GM12878 (cell line): ENCODE data around the gene PI4KB. TPM values are rescaled to one million over a fixed set of nuclear protein-coding genes. Genes with fewer than 3 reads are reported as not detected.

Experiments
- ATAC-seq: fragments of 200-7000 bp; cut with Tn5 transposase; 3 replicates; pipeline ENCODE4 v1.9.1; 2020; ENCODE audit warnings: mild to moderate bottlenecking, moderate library complexity
- BruUV-seq: library from RNA; stranded (reverse); fragments of 400-500 nt; replicated peaks from 2 replicates; lab custom pipeline; 2021; lab: Mats Ljungman, UMichigan
- CTCF ChIA-PET: fragments of 300-600 bp; sonication (Branson Sonifier 250); formaldehyde crosslinking; extraction: SDS; loops from one replicate; lab custom pipeline; 2021; ENCODE audit warnings: inconsistent platforms; lab: Yijun Ruan, JAX
- POLR2A ChIA-PET: fragments of 350-600 bp; formaldehyde crosslinking; extraction: SDS; loops from one replicate; lab custom pipeline; 2021; ENCODE audit warnings: inconsistent platforms; lab: Charles Lee
- RAD21 ChIA-PET: fragments of 300-600 bp; sonication (Branson Sonifier 250); formaldehyde crosslinking; loops from one replicate; lab custom pipeline; 2023; ENCODE audit warnings: antibody characterized with exemption; ENCODE audit not compliant: unreplicated experiment; lab: Charles Lee
- SMC1A ChIA-PET: fragments of 300-600 bp; sonication (Branson Sonifier 250); formaldehyde crosslinking; loops from one replicate; lab custom pipeline; 2023; ENCODE audit not compliant: unreplicated experiment, uncharacterized antibody; lab: Charles Lee
- DNase-seq: peaks from one replicate; pipeline ENCODE4 v3.0.0-alpha.2; 2011; ENCODE audit warnings: low read depth, low spot score
- FAIRE-seq: peaks from 3 replicates; lab custom pipeline; 2011; peaks lifted over from hg19 to GRCh38; lab: Jason Lieb, UNC
- H2AFZ ChIP-seq: 2 replicates; pipeline ENCODE4 v1.6.0; 2011; ENCODE audit warnings: low read depth, low read length, control low read depth; ENCODE audit not compliant: control insufficient read depth
- H3K27ac ChIP-seq: 2 replicates; pipeline ENCODE4 v1.5.1; 2011; ENCODE audit warnings: control low read depth; ENCODE audit not compliant: control insufficient read depth, insufficient read depth
- H3K27me3 ChIP-seq, 2 experiments: replicated peaks in 1 of 2; 2 replicates each; pipeline versions ENCODE4 v1.6.0 to v1.6.1; 2011; ENCODE audit warnings: low read length in 1 of 2; ENCODE audit not compliant: control insufficient read depth in 2 of 2, insufficient read depth in 2 of 2
- H3K36me3 ChIP-seq, 2 experiments: 2 replicates each; pipeline ENCODE4 v1.5.1; 2011; ENCODE audit warnings: low read length in 1 of 2; ENCODE audit not compliant: control insufficient read depth in 2 of 2, insufficient read depth in 2 of 2
- H3K4me1 ChIP-seq: 2 replicates; pipeline ENCODE4 v1.6.1; 2011; ENCODE audit warnings: mild to moderate bottlenecking, low read length, moderate library complexity, mixed read lengths; ENCODE audit not compliant: control insufficient read depth, insufficient read depth
- H3K4me2 ChIP-seq: 2 replicates; pipeline ENCODE4 v1.6.0; 2011; ENCODE audit warnings: control low read depth; ENCODE audit not compliant: control insufficient read depth, insufficient read depth
- H3K4me3 ChIP-seq: fragments of 200-600 bp; sonication (generic); 2 replicates; pipeline ENCODE4 v1.5.1; 2016
- H3K79me2 ChIP-seq: 2 replicates; pipeline ENCODE4 v1.6.0; 2011; ENCODE audit warnings: low read length; ENCODE audit not compliant: control insufficient read depth, insufficient read depth
- H3K9ac ChIP-seq: 2 replicates; pipeline ENCODE4 v1.8.0; 2011; ENCODE audit warnings: low read length, control low read depth, mixed read lengths; ENCODE audit not compliant: control insufficient read depth, insufficient read depth
- H3K9me3 ChIP-seq: replicated peaks from 3 replicates; pipeline ENCODE4 v1.5.1; 2011; ENCODE audit warnings: mild to moderate bottlenecking, low read length; ENCODE audit not compliant: control insufficient read depth, insufficient read depth
- H4K20me1 ChIP-seq: 2 replicates; pipeline ENCODE4 v1.6.0; 2011; ENCODE audit not compliant: control insufficient read depth, insufficient read depth
- BCL11A ChIP-seq: IDR thresholded peaks from 2 replicates; pipeline ENCODE4 v1.6.1; 2011; ENCODE audit warnings: low read depth, low read length
- IKZF1 ChIP-seq: fragments of 450-650 bp; conservative IDR thresholded peaks from 2 replicates; pipeline ENCODE4 v1.6.1; 2017; ENCODE audit warnings: antibody characterized with exemption, mild to moderate bottlenecking
- MYB ChIP-seq: fragments of 150-350 bp; IDR thresholded peaks from 2 replicates; pipeline ENCODE4 v1.6.1; 2014; ENCODE audit warnings: mild to moderate bottlenecking, low read depth, low read length, borderline replicate concordance
- MYC ChIP-seq: IDR thresholded peaks from 2 replicates; pipeline ENCODE4 v1.6.1; 2011; ENCODE audit warnings: mild to moderate bottlenecking, low read length, moderate library complexity, inconsistent platforms; ENCODE audit not compliant: insufficient read depth, insufficient replicate concordance, insufficient read length, severe bottlenecking
- NR2C2 ChIP-seq: IDR thresholded peaks from 2 replicates; pipeline ENCODE4 v1.6.1; 2011; ENCODE audit warnings: borderline replicate concordance, low read depth; ENCODE audit not compliant: control insufficient read depth, insufficient read length
- PAX8 ChIP-seq: fragments of 450-650 bp; IDR thresholded peaks from 2 replicates; pipeline ENCODE4 v1.6.1; 2017; ENCODE audit warnings: mild to moderate bottlenecking, moderate library complexity
- SMAD5 ChIP-seq: IDR thresholded peaks from 2 replicates; pipeline ENCODE4 v1.6.1; 2016; ENCODE audit warnings: antibody characterized with exemption, low read depth
- SMC3 ChIP-seq: IDR thresholded peaks from 2 replicates; pipeline ENCODE4 v1.6.1; 2011; ENCODE audit warnings: low read length, improper control_type of control experiment, borderline replicate concordance
- SP1 ChIP-seq: IDR thresholded peaks from one replicate; pipeline ENCODE4 v1.6.1; 2011; ENCODE audit warnings: low read depth, low read length
- ZNF24 ChIP-seq: fragments of 450-650 bp; IDR thresholded peaks from 2 replicates; pipeline ENCODE4 v1.6.1; 2017; ENCODE audit warnings: antibody characterized with exemption, mild to moderate bottlenecking
- WGBS: methylation state at CpG from one replicate; pipeline ENCODE4 v1.1.6; 2016; ENCODE audit warnings: low lambda C conversion rate; ENCODE audit not compliant: insufficient replicate concordance, insufficient coverage; ENCODE audit errors: missing lambda C conversion rate; 5-methylcytosine and 5-hydroxymethylcytosine counted together
- in situ Hi-C: fragments of 300-500 bp; cut with MboI; formaldehyde crosslinking; loops from 9 replicates; pipeline ENCODE4 v1.14.3; 2018; ENCODE audit warnings: mixed read lengths
- intact Hi-C: fragments of 100-400 bp; cut with micrococcal nuclease; formaldehyde crosslinking; loops from one replicate; pipeline ENCODE4 v1.14.2; 2022; ENCODE audit not compliant: unreplicated experiment
- polyA plus RNA-seq, 11 experiments: library from polyadenylated mRNA; depleted of rRNA in 4 of 11; unstranded in 6 of 11; stranded (reverse) in 5 of 11; fragments of >200 nt; fragmentation: Nextera tagmentation in 4 of 11; fragmentation: Illumina TruSeq in 1 of 11; extraction: Ambion mirVana in 4 of 11; extraction: Trizol in 1 of 11; gene quantifications; 1 replicate in 1 of 11; 2 replicates in 10 of 11; pipeline versions ENCODE4 v1.2.1 to v1.2.3, GENCODE V29; 2011 to 2016; ENCODE audit warnings: inconsistent platforms in 2 of 11, missing spikeins in 2 of 11, low read depth in 1 of 11
- total RNA-seq, 4 experiments: library from RNA; depleted of rRNA in 3 of 4; stranded (reverse); fragments of >200 nt in 3 of 4; fragmentation: Illumina TruSeq in 1 of 4; extraction: Trizol in 1 of 4; gene quantifications; 2 replicates each; pipeline versions ENCODE4 v1.2.1 to v1.2.3, GENCODE V29; 2013 to 2021
- TF ChIP-seq, protein P1 (sequence below): fragments of 150-350 bp; IDR thresholded peaks from 2 replicates; pipeline ENCODE4 v1.6.1; 2014; ENCODE audit warnings: mild to moderate bottlenecking, low read depth, low read length
- TF ChIP-seq, protein P2 (sequence below): IDR thresholded peaks from 2 replicates; pipeline ENCODE4 v1.6.1; 2012; ENCODE audit warnings: low read depth, low read length, improper control_type of control experiment
- TF ChIP-seq, protein P3 (sequence below): IDR thresholded peaks from 2 replicates; pipeline ENCODE4 v1.6.1; 2011; ENCODE audit warnings: borderline replicate concordance, low read depth, mild to moderate bottlenecking, moderate library complexity, low read length; ENCODE audit not compliant: insufficient read depth, poor library complexity, severe bottlenecking

Gene PI4KB
- total and polyA plus RNA-seq, 10 of the 15 experiments (the other 5 are each of a cell fraction or from before 2014, with no cell fraction given): 3.3 to 88.3 (median 51.7) TPM

DNA sequence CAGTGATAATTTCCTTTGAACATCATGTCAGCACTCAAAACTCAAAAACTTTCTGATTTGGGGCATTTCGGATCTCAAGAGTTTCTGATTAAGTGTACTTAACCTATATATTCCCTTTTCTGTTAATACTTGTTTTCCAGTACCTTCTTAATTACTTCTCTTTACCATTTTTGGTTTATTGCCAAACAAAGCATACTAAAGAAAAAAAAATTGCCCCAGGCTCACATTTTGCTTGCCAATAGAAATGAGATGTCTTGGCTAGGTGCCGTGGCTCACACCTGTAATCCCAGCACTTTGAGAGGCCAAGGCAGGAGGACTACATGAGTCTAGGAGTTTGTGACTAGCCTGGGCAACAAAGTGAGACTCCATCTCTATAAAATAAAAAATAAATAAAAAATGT, 67.9 kb downstream of the PI4KB start:
- ChIA-PET SMC1A (no interaction called here), RAD21 (no interaction called here), POLR2A (interaction anchor here (0.6 kb wide), 1 partner anchor 367 kb away, joined by 3 read pairs; no protein-coding TSS in a partner anchor), CTCF (interaction anchor here (1.2 kb wide), 1 partner anchor 13 kb away, joined by 3 read pairs; no protein-coding TSS in a partner anchor)
- 97% methylated on average over 2 of the region's 2 CpGs for WGBS
- FAIRE-seq: no peak
- Histone ChIP-seq H3K27me3 (no peaks in the 10 kb centered on the region), H4K20me1 (no peaks in the 10 kb centered on the region), H3K9ac (no peak overlapping the region), H3K4me1 (no peaks in the 10 kb centered on the region; the same call in 1 of the 2 replicates), H2AFZ (no peak overlapping the region), H3K27ac (no peak overlapping the region), H3K4me3 (no peak overlapping the region), H3K4me2 (no peak overlapping the region), H3K79me2 (peaks cover 40% of the 10 kb centered on the region), H3K36me3 (peaks cover 2 to 6% of the 10 kb centered on the region in 2 experiments; a peak in 3 of 4 replicates), H3K9me3 (no peaks in the 10 kb centered on the region)
- no peak for DNase-seq
- in situ Hi-C loops (no loop called here), intact Hi-C loops (no loop called here)
- ATAC-seq: no peak
- TF ChIP-seq IKZF1 (no peak), NR2C2 (no peak), MYB (no peak), SP1 (no peak), ZNF24 (no peak), BCL11A (no peak), SMAD5 (no peak), SMC3 (no peak), PAX8 (no peak), MYC (no peak)
- TF ChIP-seq, protein P1, sequence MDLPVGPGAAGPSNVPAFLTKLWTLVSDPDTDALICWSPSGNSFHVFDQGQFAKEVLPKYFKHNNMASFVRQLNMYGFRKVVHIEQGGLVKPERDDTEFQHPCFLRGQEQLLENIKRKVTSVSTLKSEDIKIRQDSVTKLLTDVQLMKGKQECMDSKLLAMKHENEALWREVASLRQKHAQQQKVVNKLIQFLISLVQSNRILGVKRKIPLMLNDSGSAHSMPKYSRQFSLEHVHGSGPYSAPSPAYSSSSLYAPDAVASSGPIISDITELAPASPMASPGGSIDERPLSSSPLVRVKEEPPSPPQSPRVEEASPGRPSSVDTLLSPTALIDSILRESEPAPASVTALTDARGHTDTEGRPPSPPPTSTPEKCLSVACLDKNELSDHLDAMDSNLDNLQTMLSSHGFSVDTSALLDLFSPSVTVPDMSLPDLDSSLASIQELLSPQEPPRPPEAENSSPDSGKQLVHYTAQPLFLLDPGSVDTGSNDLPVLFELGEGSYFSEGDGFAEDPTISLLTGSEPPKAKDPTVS: no peak
- TF ChIP-seq, protein P2, sequence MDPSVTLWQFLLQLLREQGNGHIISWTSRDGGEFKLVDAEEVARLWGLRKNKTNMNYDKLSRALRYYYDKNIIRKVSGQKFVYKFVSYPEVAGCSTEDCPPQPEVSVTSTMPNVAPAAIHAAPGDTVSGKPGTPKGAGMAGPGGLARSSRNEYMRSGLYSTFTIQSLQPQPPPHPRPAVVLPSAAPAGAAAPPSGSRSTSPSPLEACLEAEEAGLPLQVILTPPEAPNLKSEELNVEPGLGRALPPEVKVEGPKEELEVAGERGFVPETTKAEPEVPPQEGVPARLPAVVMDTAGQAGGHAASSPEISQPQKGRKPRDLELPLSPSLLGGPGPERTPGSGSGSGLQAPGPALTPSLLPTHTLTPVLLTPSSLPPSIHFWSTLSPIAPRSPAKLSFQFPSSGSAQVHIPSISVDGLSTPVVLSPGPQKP: no peak
- TF ChIP-seq, protein P3, sequence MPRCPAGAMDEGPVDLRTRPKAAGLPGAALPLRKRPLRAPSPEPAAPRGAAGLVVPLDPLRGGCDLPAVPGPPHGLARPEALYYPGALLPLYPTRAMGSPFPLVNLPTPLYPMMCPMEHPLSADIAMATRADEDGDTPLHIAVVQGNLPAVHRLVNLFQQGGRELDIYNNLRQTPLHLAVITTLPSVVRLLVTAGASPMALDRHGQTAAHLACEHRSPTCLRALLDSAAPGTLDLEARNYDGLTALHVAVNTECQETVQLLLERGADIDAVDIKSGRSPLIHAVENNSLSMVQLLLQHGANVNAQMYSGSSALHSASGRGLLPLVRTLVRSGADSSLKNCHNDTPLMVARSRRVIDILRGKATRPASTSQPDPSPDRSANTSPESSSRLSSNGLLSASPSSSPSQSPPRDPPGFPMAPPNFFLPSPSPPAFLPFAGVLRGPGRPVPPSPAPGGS: no peak
- no TSS peak for BruUV-seq
